NCI-H1930 (cell line): ENCODE results near the gene CREG2.
"Not testable (repeated sequence)": the region's sequence is repeated elsewhere in the genome, so short reads cannot be mapped to it uniquely, and the experiment has no call there.

ENCODE experiments used
- DNase-seq, 2 experiments: peaks; one replicate each; lab custom pipeline; 2025; lab: John Stamatoyannopoulos, UW

Gene CREG2

DNA sequence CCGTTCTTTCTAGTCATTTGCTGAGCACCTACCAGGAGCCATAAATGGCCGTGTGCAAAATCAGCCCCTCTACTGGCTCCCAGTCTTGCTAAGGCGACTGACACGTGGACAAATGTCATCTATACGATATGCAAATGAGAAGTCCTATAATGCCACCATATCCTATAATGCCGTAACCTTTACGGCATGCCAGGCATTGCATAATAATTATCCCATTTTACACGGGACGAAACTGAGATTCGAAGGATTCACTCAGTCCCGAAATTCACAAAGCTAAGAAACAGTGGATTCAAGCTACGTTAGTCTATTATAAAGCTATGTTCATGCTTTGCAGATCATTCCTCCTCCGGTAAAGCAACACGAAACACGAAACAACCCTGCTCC lies 44.7 kb downstream of the CREG2 start:
- DNase-seq: no peak

GRCh38 chr2:101341901-101342624 lies 45.2 kb downstream of the CREG2 start:
- peak; percentile 8 to 65 for DNase-seq

GRCh38 chr2:101341421-101341820 lies 45.9 kb downstream of the CREG2 start:
- DNase-seq: no peak

DNA sequence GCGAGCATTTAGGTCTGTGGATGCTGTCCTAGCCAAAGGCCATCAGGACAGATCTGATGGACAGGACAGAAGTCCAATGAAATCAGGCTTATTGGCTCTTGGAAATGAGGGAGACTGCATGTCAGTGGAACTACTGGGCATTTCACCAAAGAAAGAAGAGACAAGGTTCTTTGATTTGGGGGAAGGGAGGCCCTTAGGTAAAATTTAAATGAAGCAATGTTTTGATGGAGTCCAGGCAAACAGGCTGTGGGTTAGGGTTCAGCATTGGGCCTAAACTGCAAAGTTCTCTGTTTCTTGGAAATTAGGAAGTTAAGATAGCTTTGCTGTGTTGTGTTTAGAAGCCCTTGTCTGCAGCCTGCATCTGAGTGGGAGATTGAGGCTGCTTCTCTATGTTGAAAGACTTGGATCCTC lies 47.2 kb downstream of the CREG2 start:
- no peak for DNase-seq

GRCh38 chr2:101339266-101339880 lies 47.9 kb downstream of the CREG2 start:
- no peak for DNase-seq

DNA sequence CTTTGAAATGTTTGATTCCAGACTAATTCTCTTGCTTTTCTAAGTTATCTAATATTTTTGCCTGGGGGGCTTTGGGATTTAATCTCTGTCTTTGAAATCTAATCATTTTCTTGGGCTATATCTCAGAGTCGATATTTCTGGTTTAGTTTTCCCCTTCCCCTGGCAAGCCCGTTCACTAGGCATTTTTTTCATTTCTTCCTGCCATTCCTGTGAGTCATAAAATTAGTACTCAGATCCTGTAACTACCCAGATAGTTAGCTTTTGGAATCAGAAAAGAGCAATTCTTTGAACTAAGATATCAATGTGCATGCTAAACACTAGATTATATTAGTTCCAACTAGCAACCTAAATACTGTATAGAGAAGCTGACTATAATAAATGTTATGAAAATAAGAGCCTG lies 49.4 kb downstream of the CREG2 start:
- DNase-seq: no peak

GRCh38 chr2:101332885-101333766 lies 54.2 kb downstream of the CREG2 start:
- no peak for DNase-seq

- no peak for DNase-seq
Measured at GRCh38 chr2:101331202-101331601, 56.1 kb downstream of the CREG2 start.

DNA sequence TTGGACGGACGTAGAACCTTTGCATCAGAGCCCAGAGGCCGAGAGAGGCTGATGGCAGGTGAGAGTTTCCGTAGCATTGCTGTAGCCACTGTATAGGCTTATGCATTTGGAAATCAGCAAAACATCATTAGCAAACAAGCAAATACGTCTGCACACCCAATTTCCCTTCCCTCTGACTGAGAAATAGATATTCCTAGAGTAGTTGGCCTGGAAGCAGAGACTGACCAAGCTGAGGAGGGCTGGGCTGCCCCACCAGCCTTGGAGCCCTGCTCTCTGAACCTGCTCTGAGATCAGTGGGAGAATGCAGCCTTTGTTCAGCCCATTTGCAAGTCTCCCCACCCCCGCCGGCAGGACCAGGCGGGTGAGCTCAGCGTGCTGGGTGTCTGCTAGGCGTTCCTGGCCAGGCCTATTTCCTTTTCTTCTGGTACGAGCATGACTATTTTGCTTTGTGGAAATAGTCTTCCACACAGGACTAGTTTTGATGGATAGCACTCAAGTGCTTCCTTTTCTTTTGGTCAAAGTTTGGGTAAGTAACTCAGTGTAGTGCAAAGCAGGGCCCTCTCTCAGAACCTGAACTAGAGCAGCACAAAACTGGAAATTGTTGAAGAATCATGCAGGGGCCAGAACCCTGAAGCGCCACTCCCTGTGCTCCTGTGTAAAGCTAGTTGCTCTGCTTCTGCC lies 56.9 kb downstream of the CREG2 start:
- DNase-seq: no peak

DNA sequence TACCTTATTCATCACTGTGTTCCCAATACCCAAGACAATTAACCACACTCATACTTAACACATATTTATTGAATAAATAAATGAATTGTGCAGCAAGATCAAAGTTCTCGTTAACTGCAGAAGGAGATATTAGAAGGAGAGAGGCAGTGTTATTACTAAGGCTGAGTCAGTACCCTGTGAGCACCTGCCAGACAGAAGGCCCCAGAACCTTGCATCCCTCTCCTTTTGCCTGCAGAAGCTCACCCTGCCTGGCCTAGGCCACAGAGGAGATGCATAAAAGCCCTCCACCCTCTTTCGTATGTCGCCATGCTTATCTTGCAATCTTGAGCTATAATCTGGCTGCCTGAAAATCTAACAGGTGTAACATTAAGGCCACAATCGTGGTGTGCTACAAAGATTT lies 58.3 kb downstream of the CREG2 start:
- DNase-seq: no peak

- DNase-seq: no peak
Measured at GRCh38 chr2:101328474-101329007, 58.8 kb downstream of the CREG2 start.

DNA sequence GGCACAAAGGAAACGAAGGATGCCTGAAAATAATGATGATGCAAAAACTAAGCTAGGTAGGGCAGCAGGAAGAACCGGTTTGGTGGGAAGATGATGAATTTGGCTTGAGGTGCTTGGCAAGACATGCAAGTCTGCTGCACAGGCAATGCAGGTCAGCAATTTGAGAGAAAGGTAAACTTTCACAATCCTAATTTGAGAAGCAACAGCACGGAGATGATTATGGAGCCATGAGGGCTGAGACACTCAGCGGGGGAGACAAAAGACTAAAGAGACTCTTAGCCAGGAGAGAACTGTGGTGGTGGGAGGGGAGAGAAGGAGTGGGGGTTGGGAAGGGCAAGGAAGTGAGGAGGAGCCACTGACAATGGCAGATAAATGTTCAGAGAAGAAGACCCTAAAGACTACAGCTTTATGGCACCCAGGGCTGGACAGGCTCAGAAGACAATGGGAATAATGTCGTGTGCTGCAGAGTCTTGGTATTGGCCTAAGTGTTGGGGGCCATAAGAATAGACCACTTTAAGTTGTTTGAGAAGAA lies 59.4 kb downstream of the CREG2 start:
- DNase-seq: no peak

GRCh38 chr2:101325425-101325824 lies 61.9 kb downstream of the CREG2 start:
- no peak for DNase-seq

DNA sequence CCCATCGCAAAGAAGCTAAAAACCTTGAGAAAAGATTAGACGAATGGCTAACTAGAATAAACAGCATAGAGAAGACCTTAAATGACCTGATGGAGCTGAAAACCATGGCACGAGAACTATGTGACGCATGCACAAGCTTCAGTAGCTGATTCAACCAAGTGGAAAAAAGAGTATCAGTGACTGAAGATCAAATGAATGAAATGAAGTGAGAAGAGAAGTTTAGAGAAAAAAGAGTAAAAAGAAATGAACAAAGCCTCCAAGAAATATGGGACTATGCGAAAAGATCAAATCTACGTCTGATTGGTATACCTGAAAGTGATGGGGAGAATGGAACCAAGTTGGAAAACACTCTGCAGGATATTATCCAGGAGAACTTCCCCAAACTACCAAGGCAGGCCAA lies 70.7 kb downstream of the CREG2 start:
- DNase-seq: not testable (repeated sequence)

GRCh38 chr2:101311696-101312017 lies 75.6 kb downstream of the CREG2 start:
- no peak for DNase-seq

GRCh38 chr2:101310834-101311695 lies 76.2 kb downstream of the CREG2 start:
- no peak for DNase-seq

- no peak for DNase-seq
Measured at GRCh38 chr2:101310090-101310833, 77.0 kb downstream of the CREG2 start.

DNA sequence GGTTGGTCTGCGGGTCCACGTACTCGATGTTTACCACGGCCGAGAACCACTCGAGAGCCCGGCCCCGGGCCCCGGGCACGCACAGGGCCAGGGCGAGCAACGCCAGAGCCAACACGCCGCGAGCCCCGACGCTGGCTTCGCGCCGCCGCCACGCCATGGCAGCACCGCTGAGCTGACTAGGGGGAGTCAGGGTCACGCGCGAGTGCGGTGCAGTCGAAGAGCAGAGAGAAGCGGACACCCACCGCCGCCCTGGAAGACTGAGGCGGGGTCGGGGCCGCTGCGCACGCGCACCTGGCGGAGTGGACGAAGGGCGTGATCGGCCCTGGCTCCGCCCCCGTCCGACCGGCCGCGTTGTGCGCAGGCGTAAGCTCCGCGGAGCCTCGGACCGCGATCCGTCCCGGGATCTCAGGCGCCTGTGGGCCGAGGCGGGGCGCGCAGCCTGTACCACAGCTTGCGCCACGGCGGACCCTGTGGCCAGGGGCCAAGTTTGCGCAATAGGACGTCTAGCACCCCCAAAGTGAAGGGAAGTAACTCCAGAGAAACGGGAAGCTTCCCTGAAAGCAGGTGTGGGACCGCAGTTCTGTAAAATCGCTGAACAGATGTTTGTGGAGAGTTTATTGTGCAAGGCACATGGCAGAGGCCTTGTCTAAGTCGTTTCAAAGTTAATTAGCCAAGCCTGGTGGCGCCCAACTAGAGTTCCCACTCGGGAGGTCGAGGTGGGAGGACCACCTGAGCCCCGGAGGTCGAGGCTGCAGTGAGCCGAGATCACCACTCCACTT lies 78.7 kb downstream of the CREG2 start, which contains the start of gene RNF149:
Gene RNF149 (minus strand): TSS at position 270 of the 779 bp plus-strand sequence. CDS start 113 bp downstream, at position 157.
- peak; percentile 64 to 90 for DNase-seq

- no peak for DNase-seq
Measured at GRCh38 chr2:101307950-101308431, 79.3 kb downstream of the CREG2 start.
